Activated CD8-positive, alpha-beta T cell treated with anti-CD3 and anti-CD28 coated beads, Interleukin-2, amount 10 ng/mL, durations not matched to agents 7 days and 5 days (primary cell): ENCODE data around the gene ATG14. TPM values are rescaled to one million over a fixed set of nuclear protein-coding genes. Genes with fewer than 3 reads are reported as not detected.

ENCODE experiments used
- total RNA-seq, 2 experiments: library from RNA; stranded (reverse); gene quantifications; one replicate each; pipeline ENCODE4 v1.2.3, GENCODE V29; 2021

ATG14 gene
- total RNA-seq, 2 experiments from 2014 or later, result 4.4 to 4.6 TPM

Other genes with a start within 250 kb of the ATG14 start
- 100 to 1,000 TPM; 110 to 112 TPM for gene DLGAP5, start 220.2 kb downstream of the ATG14 start, total RNA-seq
- gene FBXO34, start 140.4 kb downstream of the ATG14 start, total RNA-seq, result 10 to 100 TPM; 17.4 to 18.3 TPM
- not detected for gene TBPL2, start 28.8 kb upstream of the ATG14 start, total RNA-seq
- gene KTN1, start 168.4 kb upstream of the ATG14 start, total RNA-seq, result 10 to 100 TPM; 91.0 to 93.7 TPM